NCI-H1092 treated with DMSO at 0.1 percent for 48 hours (cell line): ENCODE results near the gene ADAMTS12.

Source experiments
- DNase-seq: peaks from one replicate; lab custom pipeline; 2025; lab: John Stamatoyannopoulos, UW

The ADAMTS12 gene

GRCh38 chr5:33477816-33478215, 414.0 kb downstream of the ADAMTS12 start:
- no peak for DNase-seq

GRCh38 chr5:33476992-33477391, 414.8 kb downstream of the ADAMTS12 start:
- DNase-seq, result no peak

- DNase-seq, result no peak
Measured at GRCh38 chr5:33475706-33476105, 416.1 kb downstream of the ADAMTS12 start.

GRCh38 chr5:33474931-33475499, 416.8 kb downstream of the ADAMTS12 start:
- no peak for DNase-seq

GRCh38 chr5:33474004-33474403, 417.8 kb downstream of the ADAMTS12 start:
- no peak for DNase-seq
